Keratinocyte (primary cell): ENCODE data around the gene SPATS2L. TPM values are rescaled to one million over a fixed set of nuclear protein-coding genes. Genes with fewer than 3 reads are reported as not detected.

Source experiments
- DNase-seq: peaks from one replicate; pipeline ENCODE4 v3.0.0-alpha.2; 2011; ENCODE audit warnings: low read depth, missing footprints, low spot score
- FAIRE-seq: peaks from 2 replicates; lab custom pipeline; 2011; peaks lifted over from hg19 to GRCh38; lab: Jason Lieb, UNC
- H2AFZ ChIP-seq: 2 replicates; pipeline ENCODE4 v1.6.0; 2012; ENCODE audit warnings: low read length, control low read depth, inconsistent platforms; ENCODE audit not compliant: control insufficient read depth
- H3K27ac ChIP-seq: 2 replicates; pipeline ENCODE4 v1.5.1; 2011; ENCODE audit warnings: low read length; ENCODE audit not compliant: control insufficient read depth, insufficient read depth
- H3K27me3 ChIP-seq: 3 replicates; pipeline ENCODE4 v1.6.0; 2011; ENCODE audit warnings: low read length; ENCODE audit not compliant: control insufficient read depth, insufficient read depth; ENCODE audit errors: extremely low read depth
- H3K36me3 ChIP-seq, 2 experiments: 2 replicates in 1 of 2; 3 replicates in 1 of 2; pipeline ENCODE4 v1.5.1; 2011; ENCODE audit warnings: low read length in 2 of 2, mild to moderate bottlenecking in 1 of 2; ENCODE audit not compliant: control insufficient read depth in 2 of 2, insufficient read depth in 2 of 2; ENCODE audit errors: extremely low read depth in 1 of 2
- H3K4me1 ChIP-seq: 3 replicates; pipeline ENCODE4 v1.5.1; 2011; ENCODE audit warnings: low read length; ENCODE audit not compliant: control insufficient read depth, insufficient read depth; ENCODE audit errors: extremely low read depth
- H3K4me2 ChIP-seq: 3 replicates; pipeline ENCODE4 v1.6.0; 2011; ENCODE audit warnings: low read depth, low read length; ENCODE audit not compliant: control insufficient read depth, insufficient read depth; ENCODE audit errors: extremely low read depth
- H3K4me3 ChIP-seq, 3 experiments: fragments of 200-600 bp in 1 of 3; sonication (generic) in 1 of 3; 2 replicates in 2 of 3; 3 replicates in 1 of 3; pipeline ENCODE4 v1.5.1; 2011 to 2016; ENCODE audit warnings: low read length in 3 of 3, mild to moderate bottlenecking in 3 of 3, control low read depth in 2 of 3, inconsistent platforms in 1 of 3, low read depth in 1 of 3, mixed read lengths in 1 of 3, mixed run types in 1 of 3, moderate library complexity in 1 of 3; ENCODE audit not compliant: control insufficient read depth in 2 of 3, insufficient read depth in 2 of 3; ENCODE audit errors: extremely low read depth in 1 of 3
- H3K79me2 ChIP-seq: 2 replicates; pipeline ENCODE4 v1.6.0; 2012; ENCODE audit warnings: low read length; ENCODE audit not compliant: control insufficient read depth, insufficient read depth
- H3K9ac ChIP-seq: 3 replicates; pipeline ENCODE4 v1.6.0; 2011; ENCODE audit warnings: low read length; ENCODE audit not compliant: control insufficient read depth, insufficient read depth; ENCODE audit errors: extremely low read depth
- H3K9me1 ChIP-seq: 3 replicates; pipeline ENCODE4 v1.6.0; 2011; ENCODE audit warnings: low read length; ENCODE audit not compliant: control insufficient read depth, insufficient read depth; ENCODE audit errors: extremely low read depth
- H3K9me3 ChIP-seq: 2 replicates; pipeline ENCODE4 v1.5.1; 2012; ENCODE audit warnings: low read depth, low read length; ENCODE audit not compliant: control insufficient read depth
- H4K20me1 ChIP-seq: 3 replicates; pipeline ENCODE4 v1.6.0; 2011; ENCODE audit warnings: low read length; ENCODE audit not compliant: control insufficient read depth, insufficient read depth; ENCODE audit errors: extremely low read depth
- CTCF ChIP-seq, 3 experiments: IDR thresholded peaks in 1 of 3; conservative IDR thresholded peaks in 1 of 3; optimal IDR thresholded peaks in 1 of 3; 2 replicates in 2 of 3; 3 replicates in 1 of 3; pipeline versions ENCODE3 to v1.5.1; 2011; ENCODE audit warnings: low read length in 3 of 3, mild to moderate bottlenecking in 3 of 3, moderate library complexity in 2 of 3, control low read depth in 1 of 3, inconsistent platforms in 1 of 3; ENCODE audit not compliant: insufficient read depth in 2 of 3; ENCODE audit errors: extremely low read depth in 1 of 3
- EZH2 ChIP-seq: IDR thresholded peaks from one replicate; pipeline ENCODE4 v1.6.1; 2012; ENCODE audit warnings: inconsistent platforms, mild to moderate bottlenecking, low read length, moderate library complexity
- dilution Hi-C: fragments of 300-500 bp; cut with MboI; formaldehyde crosslinking; loops from one replicate; pipeline ENCODE4 v1.7.0; 2020; ENCODE audit warnings: low sequenced_read_pairs; ENCODE audit not compliant: extremely low pct_ligation_motif_present
- polyA plus RNA-seq, 5 experiments: library from polyadenylated mRNA; depleted of rRNA in 3 of 5; stranded (reverse) in 3 of 5; stranded (forward) in 1 of 5; unstranded in 1 of 5; fragments of >200 nt; gene quantifications; 1 replicate in 1 of 5; 2 replicates in 3 of 5; 3 replicates in 1 of 5; pipeline versions ENCODE4 v1.2.1 to v1.2.3, GENCODE V29; 2011 to 2012; ENCODE audit warnings: missing spikeins in 2 of 5, low read depth in 1 of 5, low replicate concordance in 1 of 5

The SPATS2L gene
- polyA plus RNA-seq, 1 donor (not counting 4 experiments of a cell fraction or from before 2014, with no cell fraction given): 95.3 TPM

- no peaks in the 10 kb centered on the region for H3K27me3 ChIP-seq
- peaks cover 3 to 5% of the 10 kb centered on the region in 2 experiments for H3K36me3 ChIP-seq
- no peaks in the 10 kb centered on the region for H3K9me3 ChIP-seq
- no peak for FAIRE-seq
- H3K9ac ChIP-seq: no peak overlapping the region
- DNase-seq: no peak
- no peak overlapping the region for H3K4me2 ChIP-seq
- H3K79me2 ChIP-seq: no peaks in the 10 kb centered on the region
- no peak overlapping the region for H2AFZ ChIP-seq
- H3K4me3 ChIP-seq: no peak overlapping the region
- H3K27ac ChIP-seq: no peak overlapping the region
- no peaks in the 10 kb centered on the region for H4K20me1 ChIP-seq
- TF ChIP-seq EZH2 (no peak), CTCF (optimal IDR thresholded peaks at IDR 0.05 in 1 of 3, IDR thresholded peaks at IDR 0.05 in 1 of 3, conservative IDR thresholded peaks at IDR 0.05 in 1 of 3; ENCODE audit: extremely low read depth in 1 of 3, insufficient read depth in 2 of 3, low read length in 3 of 3) (no peak)
- H3K9me1 ChIP-seq: no peaks in the 10 kb centered on the region
- dilution Hi-C loops: no loop called here
- H3K4me1 ChIP-seq: peaks cover 3% of the 10 kb centered on the region
Observed at GRCh38 chr2:200456567-200456966, 150.1 kb downstream of the SPATS2L start.

GRCh38 chr2:200459101-200459500 is 152.6 kb downstream of the SPATS2L start:
- no peak for FAIRE-seq
- H3K27ac ChIP-seq: no peak overlapping the region

More at GRCh38 chr2:200459101-200459500, 152.6 kb downstream of the SPATS2L start:
- dilution Hi-C loops: no loop called here
- Histone ChIP-seq H3K9ac (no peak overlapping the region), H3K4me3 (no peak overlapping the region), H2AFZ (no peak overlapping the region), H3K4me2 (no peak overlapping the region), H3K79me2 (no peaks in the 10 kb centered on the region), H3K27me3 (no peaks in the 10 kb centered on the region), H4K20me1 (no peaks in the 10 kb centered on the region), H3K9me3 (no peaks in the 10 kb centered on the region), H3K36me3 (peaks cover 6 to 8% of the 10 kb centered on the region in 2 experiments), H3K9me1 (no peaks in the 10 kb centered on the region), H3K4me1 (peaks cover 3% of the 10 kb centered on the region)
- DNase-seq: no peak
- TF ChIP-seq EZH2: no peak
- TF ChIP-seq CTCF (optimal IDR thresholded peaks at IDR 0.05 in 1 of 3, IDR thresholded peaks at IDR 0.05 in 1 of 3, conservative IDR thresholded peaks at IDR 0.05 in 1 of 3; ENCODE audit: extremely low read depth in 1 of 3, insufficient read depth in 2 of 3, low read length in 3 of 3): no peak
